ENCODE measurements around the gene ZNF74.

ZNF74 gene

GRCh38 chr22:20455709-20456063, 61.7 kb downstream of the ZNF74 start:
- no peak for TF ChIP-seq CTCF (IDR thresholded peaks at IDR 0.05; ENCODE audit: low read depth, low read length)
- Histone ChIP-seq H3K4me1 (no peaks in the 10 kb centered on the region), H3K27me3 (no peaks in the 10 kb centered on the region), H3K4me3 (ENCODE audit: low read depth, low read length) (no peak overlapping the region), H3K9me3 (no peaks in the 10 kb centered on the region), H3K36me3 (peaks cover 9% of the 10 kb centered on the region; the same call in 1 of the 2 replicates)
- DNase-seq, result no peak

- peak; percentile 98 for TF ChIP-seq CTCF (IDR thresholded peaks at IDR 0.05; ENCODE audit: low read depth, low read length)
- no peaks in the 10 kb centered on the region for H3K27me3 ChIP-seq
- H3K36me3 ChIP-seq, result peaks cover 11% of the 10 kb centered on the region; the same call in 1 of the 2 replicates
- no peaks in the 10 kb centered on the region for H3K9me3 ChIP-seq
- no peaks in the 10 kb centered on the region for H3K4me1 ChIP-seq
- peak; percentile 84 for DNase-seq
- no peak overlapping the region for H3K4me3 ChIP-seq (ENCODE audit: low read depth, low read length)
Measured at GRCh38 chr22:20456064-20456721, 62.2 kb downstream of the ZNF74 start.

- Histone ChIP-seq H3K4me1 (no peaks in the 10 kb centered on the region), H3K27me3 (no peaks in the 10 kb centered on the region), H3K36me3 (peaks cover 12% of the 10 kb centered on the region; the same call in 1 of the 2 replicates), H3K9me3 (no peaks in the 10 kb centered on the region), H3K4me3 (ENCODE audit: low read depth, low read length) (no peak overlapping the region)
- DNase-seq, result no peak
- no peak for TF ChIP-seq CTCF (IDR thresholded peaks at IDR 0.05; ENCODE audit: low read depth, low read length)
Measured at GRCh38 chr22:20456722-20457076, 62.7 kb downstream of the ZNF74 start.

- Histone ChIP-seq H3K27me3 (no peaks in the 10 kb centered on the region), H3K9me3 (no peaks in the 10 kb centered on the region), H3K4me1 (no peaks in the 10 kb centered on the region), H3K36me3 (peaks cover 13% of the 10 kb centered on the region; the same call in 1 of the 2 replicates), H3K4me3 (ENCODE audit: low read depth, low read length) (no peak overlapping the region)
- TF ChIP-seq CTCF (IDR thresholded peaks at IDR 0.05; ENCODE audit: low read depth, low read length), result no peak
- no peak for DNase-seq
Measured at GRCh38 chr22:20457506-20458240, 63.7 kb downstream of the ZNF74 start.

Measured in BE2C (cell line).